Keratinocyte (primary cell): ENCODE measurements around the gene INSR. TPM values are rescaled to one million over a fixed set of nuclear protein-coding genes. Genes with fewer than 3 reads are reported as not detected.

Source experiments
- DNase-seq: peaks from one replicate; pipeline ENCODE4 v3.0.0-alpha.2; 2011; ENCODE audit warnings: low read depth, missing footprints, low spot score
- FAIRE-seq: peaks from 2 replicates; lab custom pipeline; 2011; peaks lifted over from hg19 to GRCh38; lab: Jason Lieb, UNC
- H2AFZ ChIP-seq: 2 replicates; pipeline ENCODE4 v1.6.0; 2012; ENCODE audit warnings: low read length, control low read depth, inconsistent platforms; ENCODE audit not compliant: control insufficient read depth
- H3K27ac ChIP-seq: 2 replicates; pipeline ENCODE4 v1.5.1; 2011; ENCODE audit warnings: low read length; ENCODE audit not compliant: control insufficient read depth, insufficient read depth
- H3K27me3 ChIP-seq: 3 replicates; pipeline ENCODE4 v1.6.0; 2011; ENCODE audit warnings: low read length; ENCODE audit not compliant: control insufficient read depth, insufficient read depth; ENCODE audit errors: extremely low read depth
- H3K36me3 ChIP-seq, 2 experiments: 2 replicates in 1 of 2; 3 replicates in 1 of 2; pipeline ENCODE4 v1.5.1; 2011; ENCODE audit warnings: low read length in 2 of 2, mild to moderate bottlenecking in 1 of 2; ENCODE audit not compliant: control insufficient read depth in 2 of 2, insufficient read depth in 2 of 2; ENCODE audit errors: extremely low read depth in 1 of 2
- H3K4me1 ChIP-seq: 3 replicates; pipeline ENCODE4 v1.5.1; 2011; ENCODE audit warnings: low read length; ENCODE audit not compliant: control insufficient read depth, insufficient read depth; ENCODE audit errors: extremely low read depth
- H3K4me2 ChIP-seq: 3 replicates; pipeline ENCODE4 v1.6.0; 2011; ENCODE audit warnings: low read depth, low read length; ENCODE audit not compliant: control insufficient read depth, insufficient read depth; ENCODE audit errors: extremely low read depth
- H3K4me3 ChIP-seq, 3 experiments: fragments of 200-600 bp in 1 of 3; sonication (generic) in 1 of 3; 2 replicates in 2 of 3; 3 replicates in 1 of 3; pipeline ENCODE4 v1.5.1; 2011 to 2016; ENCODE audit warnings: low read length in 3 of 3, mild to moderate bottlenecking in 3 of 3, control low read depth in 2 of 3, inconsistent platforms in 1 of 3, low read depth in 1 of 3, mixed read lengths in 1 of 3, mixed run types in 1 of 3, moderate library complexity in 1 of 3; ENCODE audit not compliant: control insufficient read depth in 2 of 3, insufficient read depth in 2 of 3; ENCODE audit errors: extremely low read depth in 1 of 3
- H3K79me2 ChIP-seq: 2 replicates; pipeline ENCODE4 v1.6.0; 2012; ENCODE audit warnings: low read length; ENCODE audit not compliant: control insufficient read depth, insufficient read depth
- H3K9ac ChIP-seq: 3 replicates; pipeline ENCODE4 v1.6.0; 2011; ENCODE audit warnings: low read length; ENCODE audit not compliant: control insufficient read depth, insufficient read depth; ENCODE audit errors: extremely low read depth
- H3K9me1 ChIP-seq: 3 replicates; pipeline ENCODE4 v1.6.0; 2011; ENCODE audit warnings: low read length; ENCODE audit not compliant: control insufficient read depth, insufficient read depth; ENCODE audit errors: extremely low read depth
- H3K9me3 ChIP-seq: 2 replicates; pipeline ENCODE4 v1.5.1; 2012; ENCODE audit warnings: low read depth, low read length; ENCODE audit not compliant: control insufficient read depth
- H4K20me1 ChIP-seq: 3 replicates; pipeline ENCODE4 v1.6.0; 2011; ENCODE audit warnings: low read length; ENCODE audit not compliant: control insufficient read depth, insufficient read depth; ENCODE audit errors: extremely low read depth
- EZH2 ChIP-seq: IDR thresholded peaks from one replicate; pipeline ENCODE4 v1.6.1; 2012; ENCODE audit warnings: inconsistent platforms, mild to moderate bottlenecking, low read length, moderate library complexity
- dilution Hi-C: fragments of 300-500 bp; cut with MboI; formaldehyde crosslinking; loops from one replicate; pipeline ENCODE4 v1.7.0; 2020; ENCODE audit warnings: low sequenced_read_pairs; ENCODE audit not compliant: extremely low pct_ligation_motif_present
- polyA plus RNA-seq, 5 experiments: library from polyadenylated mRNA; depleted of rRNA in 3 of 5; stranded (reverse) in 3 of 5; stranded (forward) in 1 of 5; unstranded in 1 of 5; fragments of >200 nt; gene quantifications; 1 replicate in 1 of 5; 2 replicates in 3 of 5; 3 replicates in 1 of 5; pipeline versions ENCODE4 v1.2.1 to v1.2.3, GENCODE V29; 2011 to 2012; ENCODE audit warnings: missing spikeins in 2 of 5, low read depth in 1 of 5, low replicate concordance in 1 of 5
- TF ChIP-seq, protein P1 (sequence below), 3 experiments: IDR thresholded peaks in 1 of 3; conservative IDR thresholded peaks in 1 of 3; optimal IDR thresholded peaks in 1 of 3; 2 replicates in 2 of 3; 3 replicates in 1 of 3; pipeline versions ENCODE3 to v1.5.1; 2011; ENCODE audit warnings: low read length in 3 of 3, mild to moderate bottlenecking in 3 of 3, moderate library complexity in 2 of 3, control low read depth in 1 of 3, inconsistent platforms in 1 of 3; ENCODE audit not compliant: insufficient read depth in 2 of 3; ENCODE audit errors: extremely low read depth in 1 of 3

The INSR gene
- polyA plus RNA-seq, 1 donor (not counting 4 experiments of a cell fraction or from before 2014, with no cell fraction given) = 1.2 TPM

DNA sequence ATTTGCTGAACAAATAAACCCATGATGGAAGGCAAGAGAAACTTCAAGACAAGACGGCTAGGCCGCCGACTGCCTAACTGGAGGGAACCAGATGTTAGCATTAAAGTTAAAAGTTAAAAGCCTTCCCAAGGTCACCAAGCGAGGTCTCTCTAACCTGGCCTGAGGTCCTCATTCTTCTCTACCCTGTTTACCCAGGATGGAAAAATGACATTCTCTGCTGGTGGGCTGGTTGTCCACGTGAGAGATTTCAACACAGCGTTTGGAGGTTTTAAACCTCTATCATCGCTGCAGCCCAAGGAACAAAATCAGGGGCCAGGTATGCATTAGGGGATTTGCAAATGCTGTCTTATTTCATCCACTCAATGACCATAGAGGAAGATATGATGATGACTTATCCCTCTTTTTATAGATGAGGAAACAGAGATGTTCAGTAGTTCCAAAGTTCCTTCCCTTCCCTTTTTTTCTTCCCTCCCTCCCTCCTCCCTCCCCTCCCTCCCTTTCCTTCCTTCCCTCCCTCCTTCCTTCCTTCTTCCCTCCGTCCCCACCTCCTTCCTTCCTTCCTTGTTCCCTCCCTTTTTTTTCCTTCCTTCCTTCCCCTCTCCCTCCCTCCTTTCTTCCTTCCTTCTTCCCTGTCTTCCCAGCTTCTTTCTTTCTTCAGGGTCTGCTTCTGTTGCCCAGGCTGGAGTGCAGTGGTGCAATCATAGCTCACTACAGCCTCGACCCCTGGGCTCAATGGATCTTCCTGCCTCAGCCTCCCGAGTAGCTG, 79.7 kb downstream of the INSR start:
- TF ChIP-seq EZH2 = no peak
- TF ChIP-seq, protein P1, sequence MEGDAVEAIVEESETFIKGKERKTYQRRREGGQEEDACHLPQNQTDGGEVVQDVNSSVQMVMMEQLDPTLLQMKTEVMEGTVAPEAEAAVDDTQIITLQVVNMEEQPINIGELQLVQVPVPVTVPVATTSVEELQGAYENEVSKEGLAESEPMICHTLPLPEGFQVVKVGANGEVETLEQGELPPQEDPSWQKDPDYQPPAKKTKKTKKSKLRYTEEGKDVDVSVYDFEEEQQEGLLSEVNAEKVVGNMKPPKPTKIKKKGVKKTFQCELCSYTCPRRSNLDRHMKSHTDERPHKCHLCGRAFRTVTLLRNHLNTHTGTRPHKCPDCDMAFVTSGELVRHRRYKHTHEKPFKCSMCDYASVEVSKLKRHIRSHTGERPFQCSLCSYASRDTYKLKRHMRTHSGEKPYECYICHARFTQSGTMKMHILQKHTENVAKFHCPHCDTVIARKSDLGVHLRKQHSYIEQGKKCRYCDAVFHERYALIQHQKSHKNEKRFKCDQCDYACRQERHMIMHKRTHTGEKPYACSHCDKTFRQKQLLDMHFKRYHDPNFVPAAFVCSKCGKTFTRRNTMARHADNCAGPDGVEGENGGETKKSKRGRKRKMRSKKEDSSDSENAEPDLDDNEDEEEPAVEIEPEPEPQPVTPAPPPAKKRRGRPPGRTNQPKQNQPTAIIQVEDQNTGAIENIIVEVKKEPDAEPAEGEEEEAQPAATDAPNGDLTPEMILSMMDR (optimal IDR thresholded peaks at IDR 0.05 in 1 of 3, IDR thresholded peaks at IDR 0.05 in 1 of 3, conservative IDR thresholded peaks at IDR 0.05 in 1 of 3; ENCODE audit: extremely low read depth in 1 of 3, insufficient read depth in 2 of 3, low read length in 3 of 3) = no peak
- dilution Hi-C loops = no loop called here
- FAIRE-seq = no peak

DNA sequence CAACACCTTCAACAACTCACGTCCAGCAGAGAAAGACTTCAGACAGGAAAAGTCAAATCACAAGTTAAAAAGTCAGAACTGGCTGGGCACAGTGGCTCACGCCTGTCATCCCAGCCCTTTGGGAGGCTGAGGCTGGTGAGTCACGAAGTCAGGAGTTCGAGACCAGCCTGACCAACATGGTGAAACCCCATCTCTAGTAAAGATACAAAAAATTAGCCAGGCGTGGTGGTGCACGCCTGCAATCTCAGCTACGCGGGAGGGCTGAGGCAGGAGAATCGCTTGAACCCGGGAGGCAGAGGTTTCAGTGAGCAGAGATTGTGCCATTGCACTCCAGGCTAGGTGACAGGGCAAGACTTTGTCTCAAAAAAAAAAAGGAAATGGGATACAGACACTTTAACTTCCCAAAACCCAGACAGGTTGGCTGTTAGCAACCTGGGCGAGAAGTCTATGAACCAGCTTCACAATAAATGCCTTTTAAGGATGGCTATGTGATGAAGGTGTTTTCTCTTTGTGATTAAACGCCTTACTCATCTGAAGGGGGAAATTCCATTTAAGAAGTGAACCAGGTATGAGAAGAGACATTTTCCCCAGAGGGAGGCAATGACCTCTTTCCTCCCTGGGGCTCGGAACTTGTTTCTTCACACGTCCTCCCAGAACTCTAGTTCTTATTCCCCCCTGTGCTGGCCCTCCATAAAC, 80.4 kb downstream of the INSR start:
- no peak overlapping the region for H3K4me3 ChIP-seq
- no peak for TF ChIP-seq EZH2
- TF ChIP-seq, protein P1 (optimal IDR thresholded peaks at IDR 0.05 in 1 of 3, IDR thresholded peaks at IDR 0.05 in 1 of 3, conservative IDR thresholded peaks at IDR 0.05 in 1 of 3; ENCODE audit: extremely low read depth in 1 of 3, insufficient read depth in 2 of 3, low read length in 3 of 3) = no peak
- dilution Hi-C loops = no loop called here
- no peak overlapping the region for H3K9ac ChIP-seq
- no peak overlapping the region for H3K4me2 ChIP-seq
- H3K79me2 ChIP-seq = no peaks in the 10 kb centered on the region
- no peak overlapping the region for H2AFZ ChIP-seq
- no peaks in the 10 kb centered on the region for H3K36me3 ChIP-seq
- no peaks in the 10 kb centered on the region for H3K9me1 ChIP-seq
- no peaks in the 10 kb centered on the region for H3K9me3 ChIP-seq
- H4K20me1 ChIP-seq = no peaks in the 10 kb centered on the region
- H3K4me1 ChIP-seq = no peaks in the 10 kb centered on the region
- peaks cover 4% of the 10 kb centered on the region for H3K27me3 ChIP-seq
- FAIRE-seq (no peak), DNase-seq (no peak)
- H3K27ac ChIP-seq = no peak overlapping the region

More for the DNA sequence above, 79.7 kb downstream of the INSR start:
- Histone ChIP-seq H2AFZ (no peak overlapping the region), H3K9me1 (no peaks in the 10 kb centered on the region), H3K79me2 (no peaks in the 10 kb centered on the region), H3K4me1 (no peaks in the 10 kb centered on the region), H3K27me3 (peaks cover 4% of the 10 kb centered on the region), H3K9ac (no peak overlapping the region), H3K36me3 (no peaks in the 10 kb centered on the region), H4K20me1 (no peaks in the 10 kb centered on the region), H3K27ac (no peak overlapping the region), H3K4me3 (no peak overlapping the region), H3K4me2 (no peak overlapping the region), H3K9me3 (no peaks in the 10 kb centered on the region)
- DNase-seq = no peak
